HEK293 (cell line): ENCODE measurements around the gene TBX15.

Experiments
- CTCF ChIA-PET: fragments of 350-600 bp; formaldehyde crosslinking; extraction: SDS; loops from one replicate; lab custom pipeline; 2021; ENCODE audit warnings: antibody characterized with exemption; lab: Yijun Ruan, JAX
- POLR2A ChIA-PET: fragments of 300-600 bp; formaldehyde crosslinking; extraction: SDS; loops from one replicate; lab custom pipeline; 2020; ENCODE audit warnings: antibody characterized with exemption, inconsistent platforms; lab: Yijun Ruan, JAX
- H3K27ac ChIP-seq: fragments of 200-500 bp; sonication (Bioruptor generic); 2 replicates; pipeline ENCODE4 v1.5.1; 2014; ENCODE audit warnings: low read depth, low read length, control low read depth, inconsistent platforms; ENCODE audit errors: extremely low read depth
- H3K36me3 ChIP-seq, 2 experiments: fragments of 200-500 bp in 1 of 2; sonication (Bioruptor generic) in 1 of 2; 1 replicate in 1 of 2; 2 replicates in 1 of 2; pipeline ENCODE4 v1.5.1; 2014 to 2017; ENCODE audit warnings: inconsistent platforms in 2 of 2, low read length in 2 of 2; ENCODE audit not compliant: control insufficient read depth in 2 of 2, insufficient read depth in 1 of 2
- H3K4me1 ChIP-seq: fragments of 200-500 bp; sonication (Bioruptor generic); 2 replicates; pipeline ENCODE4 v1.5.1; 2014; ENCODE audit warnings: mild to moderate bottlenecking, low read length, inconsistent platforms; ENCODE audit not compliant: control insufficient read depth, insufficient read depth
- H3K4me3 ChIP-seq: 2 replicates; pipeline ENCODE4 v1.5.1; 2011; ENCODE audit warnings: low read depth, mild to moderate bottlenecking, control low read depth, low read length, moderate library complexity
- H3K9me3 ChIP-seq: fragments of 200-500 bp; sonication (Bioruptor generic); 2 replicates; pipeline ENCODE4 v1.5.1; 2014; ENCODE audit warnings: low read depth, low read length, inconsistent platforms; ENCODE audit not compliant: control insufficient read depth, insufficient read depth
- HOXA7 ChIP-seq: sonication (generic); formaldehyde crosslinking; IDR thresholded peaks from 2 replicates; pipeline ENCODE4 v1.8.1; 2022; ENCODE audit warnings: missing genetic modification reagents, borderline replicate concordance
- KLF10 ChIP-seq: fragments of 450-650 bp; IDR thresholded peaks from 2 replicates; pipeline ENCODE4 v1.5.1; 2018; ENCODE audit warnings: missing biosample characterization, mild to moderate bottlenecking, missing genetic modification characterization
- PRDM10 ChIP-seq: fragments of 450-650 bp; formaldehyde crosslinking; IDR thresholded peaks from 2 replicates; pipeline ENCODE4 v1.5.1; 2016; ENCODE audit warnings: missing biosample characterization, missing genetic modification characterization
- TRIM28 ChIP-seq: IDR thresholded peaks from 2 replicates; pipeline ENCODE4 v1.6.1; 2011; ENCODE audit warnings: low read length, control low read depth, borderline replicate concordance
- TSHZ1 ChIP-seq: fragments of 450-650 bp; formaldehyde crosslinking; IDR thresholded peaks from 2 replicates; pipeline ENCODE4 v1.5.1; 2016; ENCODE audit warnings: missing biosample characterization, missing genetic modification characterization, borderline replicate concordance
- YY2 ChIP-seq: fragments of 450-650 bp; formaldehyde crosslinking; IDR thresholded peaks from 2 replicates; pipeline ENCODE4 v1.5.1; 2016; ENCODE audit warnings: missing biosample characterization, missing genetic modification characterization
- ZEB2 ChIP-seq: fragments of 450-650 bp; formaldehyde crosslinking; IDR thresholded peaks from 2 replicates; pipeline ENCODE4 v1.5.1; 2016; ENCODE audit warnings: missing biosample characterization, missing genetic modification characterization
- ZNF138 ChIP-seq: fragments of 450-650 bp; formaldehyde crosslinking; IDR thresholded peaks from 2 replicates; pipeline ENCODE4 v1.5.1; 2016; ENCODE audit warnings: missing biosample characterization, missing genetic modification characterization, borderline replicate concordance
- ZNF169 ChIP-seq: fragments of 450-650 bp; formaldehyde crosslinking; IDR thresholded peaks from 2 replicates; pipeline ENCODE4 v1.5.1; 2016; ENCODE audit warnings: missing biosample characterization, missing genetic modification characterization
- ZNF24 ChIP-seq: fragments of 450-650 bp; formaldehyde crosslinking; IDR thresholded peaks from 2 replicates; pipeline ENCODE4 v1.5.1; 2016; ENCODE audit warnings: missing biosample characterization, missing genetic modification characterization
- ZNF362 ChIP-seq: fragments of 450-650 bp; formaldehyde crosslinking; IDR thresholded peaks from 2 replicates; pipeline ENCODE4 v1.5.1; 2016; ENCODE audit warnings: missing biosample characterization, missing genetic modification characterization
- ZNF37A ChIP-seq: fragments of 450-650 bp; IDR thresholded peaks from 2 replicates; pipeline ENCODE4 v1.5.1; 2018; ENCODE audit warnings: missing biosample characterization, missing genetic modification characterization
- ZNF398 ChIP-seq: fragments of 450-650 bp; formaldehyde crosslinking; IDR thresholded peaks from 2 replicates; pipeline ENCODE4 v1.5.1; 2017; ENCODE audit warnings: missing biosample characterization, missing genetic modification characterization
- ZNF416 ChIP-seq: fragments of 450-650 bp; formaldehyde crosslinking; IDR thresholded peaks from 2 replicates; pipeline ENCODE4 v1.5.1; 2016; ENCODE audit warnings: missing biosample characterization, missing genetic modification characterization
- ZNF449 ChIP-seq: fragments of 450-650 bp; formaldehyde crosslinking; IDR thresholded peaks from 2 replicates; pipeline ENCODE4 v1.5.1; 2017; ENCODE audit warnings: missing biosample characterization, mild to moderate bottlenecking, missing genetic modification characterization, moderate library complexity
- ZNF76 ChIP-seq: fragments of 450-650 bp; formaldehyde crosslinking; IDR thresholded peaks from 2 replicates; pipeline ENCODE4; 2016; ENCODE audit warnings: low read depth, missing biosample characterization, missing genetic modification characterization, borderline replicate concordance
- ZNF777 ChIP-seq: fragments of 450-650 bp; formaldehyde crosslinking; IDR thresholded peaks from 2 replicates; pipeline ENCODE4 v1.5.1; 2017; ENCODE audit warnings: missing biosample characterization, missing genetic modification characterization, borderline replicate concordance
- ZNF791 ChIP-seq: fragments of 450-650 bp; formaldehyde crosslinking; IDR thresholded peaks from 2 replicates; pipeline ENCODE4 v1.5.1; 2016; ENCODE audit warnings: missing biosample characterization, missing genetic modification characterization

Gene TBX15

GRCh38 chr1:118911571-118911970, 76.6 kb downstream of the TBX15 start:
- Histone ChIP-seq H3K9me3 (no peaks in the 10 kb centered on the region), H3K4me3 (no peak overlapping the region), H3K36me3 (no peaks in the 10 kb centered on the region), H3K27ac (no peak overlapping the region), H3K4me1 (no peaks in the 10 kb centered on the region)
- no peak for TF ChIP-seq ZNF398 (tag by site-specific recombination)
- no peak for TF ChIP-seq ZNF362 (tag by site-specific recombination)
- no peak for TF ChIP-seq ZNF416 (tag by site-specific recombination)
- no peak for TF ChIP-seq ZEB2 (tag by site-specific recombination)
- no peak for TF ChIP-seq ZNF37A (tag by site-specific recombination)
- no peak for TF ChIP-seq ZNF169 (tag by site-specific recombination)
- no peak for TF ChIP-seq TSHZ1 (tag by site-specific recombination)
- no peak for TF ChIP-seq ZNF449 (tag by site-specific recombination)
- TF ChIP-seq HOXA7 = no peak
- TF ChIP-seq ZNF24 (tag by site-specific recombination) = no peak
- TF ChIP-seq KLF10 = no peak
- TF ChIP-seq PRDM10 (tag by site-specific recombination) = no peak
- no peak for TF ChIP-seq ZNF138
- no peak for TF ChIP-seq ZNF791 (tag by site-specific recombination)
- TF ChIP-seq ZNF777 (tag by site-specific recombination) = no peak
- no peak for TF ChIP-seq ZNF76
- no peak for TF ChIP-seq TRIM28
- TF ChIP-seq YY2 (tag by site-specific recombination) = no peak
- POLR2A ChIA-PET = no interaction called here
- CTCF ChIA-PET = no interaction called here
